ENCODE data around the gene MTARC1.

The MTARC1 gene

GRCh38 chr1:220772846-220773245 is 13.9 kb upstream of the MTARC1 start:
- DNase-seq = no peak

GRCh38 chr1:220775240-220775853 is 11.4 kb upstream of the MTARC1 start:
- no peak for DNase-seq

GRCh38 chr1:220776254-220776653 is 10.5 kb upstream of the MTARC1 start:
- no peak for DNase-seq

- peak; percentile 56 for DNase-seq
Measured at GRCh38 chr1:220776720-220777326, 9.9 kb upstream of the MTARC1 start.

GRCh38 chr1:220783453-220783852 is 3.3 kb upstream of the MTARC1 start:
- no peak for DNase-seq

- no peak for DNase-seq
Measured at GRCh38 chr1:220784751-220785150, 2.0 kb upstream of the MTARC1 start.

- no peak for DNase-seq
Measured at GRCh38 chr1:220785166-220786056, 1.3 kb upstream of the MTARC1 start.

- no peak for DNase-seq
Measured at GRCh38 chr1:220786057-220786336, 716 bp upstream of the MTARC1 start.

- DNase-seq = no peak
Measured at GRCh38 chr1:220787069-220787619, 431 bp downstream of the MTARC1 start.

- no peak for DNase-seq
Measured at GRCh38 chr1:220788900-220789299, 2.2 kb downstream of the MTARC1 start.

- no peak for DNase-seq
Measured at GRCh38 chr1:220789532-220790147, 2.9 kb downstream of the MTARC1 start.

- peak; percentile 71 for DNase-seq
Measured at GRCh38 chr1:220791285-220791684, 4.6 kb downstream of the MTARC1 start.

GRCh38 chr1:220791956-220792355 is 5.2 kb downstream of the MTARC1 start:
- DNase-seq = no peak

- no peak for DNase-seq
Measured at GRCh38 chr1:220796530-220796929, 9.8 kb downstream of the MTARC1 start.

GRCh38 chr1:220797044-220797443 is 10.3 kb downstream of the MTARC1 start:
- no peak for DNase-seq

- DNase-seq = no peak
Measured at GRCh38 chr1:220797553-220797952, 10.8 kb downstream of the MTARC1 start.

- DNase-seq = no peak
Measured at GRCh38 chr1:220798338-220798737, 11.6 kb downstream of the MTARC1 start.

GRCh38 chr1:220800262-220800661 is 13.5 kb downstream of the MTARC1 start:
- no peak for DNase-seq

GRCh38 chr1:220803401-220804201 is 16.9 kb downstream of the MTARC1 start:
- no peak for DNase-seq

- no peak for DNase-seq
Measured at GRCh38 chr1:220804202-220804586, 17.5 kb downstream of the MTARC1 start.

GRCh38 chr1:220806408-220806807 is 19.7 kb downstream of the MTARC1 start:
- DNase-seq = no peak

GRCh38 chr1:220807726-220808125 is 21.0 kb downstream of the MTARC1 start:
- no peak for DNase-seq

All from NCI-H2081 treated with DMSO at 0.1 percent for 48 hours (cell line).